ENCODE results near the gene FAM221B.

Gene FAM221B

DNA sequence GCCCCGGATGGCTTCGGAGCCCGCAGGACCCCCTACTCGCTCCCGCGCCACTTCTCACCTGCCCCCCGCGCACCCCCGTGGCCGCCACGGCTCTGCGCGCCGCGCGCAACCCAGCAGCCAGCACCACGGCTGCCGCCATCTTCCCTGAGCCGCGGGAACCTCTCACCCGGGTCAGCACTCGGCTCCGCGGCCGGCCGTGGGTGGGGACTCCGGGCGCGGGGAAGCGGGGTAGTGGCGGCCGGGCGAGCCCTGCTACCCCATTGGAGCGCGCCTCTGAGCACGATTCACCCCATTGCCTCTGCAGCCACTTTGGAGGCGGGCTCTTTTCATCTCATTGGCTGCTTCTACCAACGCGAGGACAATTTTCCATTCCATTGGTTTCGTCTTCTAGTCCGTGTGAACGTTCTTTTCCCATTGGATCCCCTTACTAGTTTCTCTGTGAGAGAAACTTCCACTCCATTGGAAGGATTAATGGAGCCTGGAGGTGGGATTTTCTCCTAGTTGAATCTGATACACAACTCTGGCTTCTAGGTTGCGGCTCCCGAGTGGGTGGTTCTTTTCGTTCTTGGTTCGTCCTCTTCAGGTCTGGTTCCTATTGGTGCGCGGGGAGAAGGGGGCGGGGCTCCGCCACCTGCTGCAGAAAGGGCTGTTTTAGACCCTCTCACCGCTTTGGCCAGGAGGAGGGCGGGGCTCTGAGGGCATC, 13.5 kb downstream of the FAM221B start, which contains the start of gene HINT2:
HINT2 (minus strand) TSS at position 202 of the 703 bp plus-strand sequence; CDS start at position 139, 63 bp downstream.
- FAIRE-seq = peak; percentile 84

DNA sequence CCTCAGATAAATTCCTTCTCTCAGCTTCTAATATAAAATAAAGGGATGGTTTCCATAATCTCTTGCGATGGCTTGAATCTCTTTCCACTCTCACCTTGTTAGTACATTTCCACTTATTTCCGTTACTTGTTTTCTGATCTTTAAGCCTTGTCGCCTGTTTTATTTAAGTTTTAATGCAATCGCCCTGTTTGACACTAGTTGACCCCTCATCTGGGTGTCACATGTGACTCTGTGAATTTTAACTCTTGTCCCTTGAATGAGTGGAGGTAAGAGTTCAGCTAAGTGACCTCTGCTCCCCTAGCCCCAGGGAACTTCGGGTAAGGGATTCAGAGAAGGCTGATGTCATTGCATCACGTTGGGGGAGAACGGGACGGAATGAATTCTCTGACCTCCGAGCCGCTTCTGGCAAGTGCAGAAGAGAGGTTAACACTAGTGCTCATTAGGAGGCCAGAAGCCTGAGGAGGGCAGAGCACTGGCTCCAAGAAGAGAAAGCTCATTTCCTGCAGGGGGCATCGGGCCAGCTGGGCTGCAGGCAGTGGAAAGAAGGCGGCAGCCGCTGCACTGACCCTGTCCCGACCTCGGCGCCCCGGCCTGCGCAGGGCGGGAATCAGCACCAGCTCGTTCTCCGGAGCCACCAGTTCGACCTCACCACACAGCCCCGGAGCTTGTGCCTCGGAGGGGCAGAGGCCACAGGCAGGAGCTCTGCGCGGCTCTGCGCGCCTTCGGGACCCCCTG, 14.3 kb downstream of the FAM221B start:
- FAIRE-seq = no peak

DNA sequence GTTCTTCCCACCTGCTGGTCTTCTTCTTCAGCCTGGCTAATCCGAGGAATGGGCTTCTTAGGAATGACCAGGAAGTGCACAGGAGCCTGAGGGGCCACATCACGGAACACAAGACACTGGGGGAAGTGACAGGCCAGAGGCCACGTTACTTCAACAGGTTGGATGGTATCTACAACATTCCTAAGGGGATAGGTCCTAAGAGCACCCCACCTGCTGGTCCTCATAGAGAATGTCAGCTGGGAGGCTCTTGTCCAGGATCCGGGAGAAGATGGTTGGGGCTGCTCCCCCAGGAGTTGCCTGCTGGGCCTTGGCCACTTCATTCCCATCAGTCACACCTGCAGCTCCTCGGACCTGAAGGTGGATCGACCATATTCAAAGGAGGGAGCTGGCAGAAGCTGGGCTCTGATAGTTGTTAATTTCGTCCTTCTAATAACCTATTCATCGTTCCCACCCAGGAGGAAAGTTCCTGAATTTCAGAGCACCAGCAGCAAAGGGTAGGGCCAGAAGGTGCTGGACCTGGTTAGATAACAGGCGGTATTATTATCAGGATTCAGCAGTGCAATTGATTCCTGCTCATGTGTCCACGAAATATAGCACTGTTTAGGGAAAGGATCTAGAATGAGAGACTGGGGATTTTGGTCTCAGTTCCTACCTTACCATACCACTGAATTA, 15.0 kb downstream of the FAM221B start:
- no peak for FAIRE-seq

DNA sequence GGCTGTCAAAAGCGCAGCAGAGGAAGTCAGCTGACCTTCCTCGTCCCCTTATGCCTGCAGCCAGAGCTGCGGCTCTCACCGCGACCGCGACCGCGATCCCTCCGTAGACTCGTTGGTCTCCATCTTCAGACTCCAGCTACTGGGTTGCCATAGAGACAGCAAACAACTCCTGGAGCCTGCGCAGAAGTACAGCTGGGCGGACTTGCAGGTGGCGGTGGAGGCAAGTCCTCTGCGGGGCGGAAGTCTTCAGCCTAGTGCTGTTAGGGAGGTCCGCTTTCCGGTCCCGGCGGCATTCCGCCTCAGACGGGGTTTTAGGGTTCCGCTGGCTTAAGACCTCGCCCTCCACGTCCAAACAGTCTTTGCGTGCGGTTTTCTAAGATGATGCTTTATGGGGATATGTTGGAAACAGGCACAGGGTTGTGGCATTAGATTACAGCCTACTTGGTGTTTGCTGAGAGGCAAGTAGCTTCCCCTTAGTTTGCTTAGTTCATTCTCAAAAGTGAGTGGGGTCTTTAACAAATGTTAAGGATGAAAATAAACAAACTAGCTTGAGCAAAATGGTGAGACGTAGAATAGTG, 16.4 kb downstream of the FAM221B start, which contains the start of gene SPAG8:
SPAG8 (minus strand) TSS at position 238 of the 578 bp plus-strand sequence; CDS start at position 123, 115 bp downstream.
- FAIRE-seq = peak; percentile 14

DNA sequence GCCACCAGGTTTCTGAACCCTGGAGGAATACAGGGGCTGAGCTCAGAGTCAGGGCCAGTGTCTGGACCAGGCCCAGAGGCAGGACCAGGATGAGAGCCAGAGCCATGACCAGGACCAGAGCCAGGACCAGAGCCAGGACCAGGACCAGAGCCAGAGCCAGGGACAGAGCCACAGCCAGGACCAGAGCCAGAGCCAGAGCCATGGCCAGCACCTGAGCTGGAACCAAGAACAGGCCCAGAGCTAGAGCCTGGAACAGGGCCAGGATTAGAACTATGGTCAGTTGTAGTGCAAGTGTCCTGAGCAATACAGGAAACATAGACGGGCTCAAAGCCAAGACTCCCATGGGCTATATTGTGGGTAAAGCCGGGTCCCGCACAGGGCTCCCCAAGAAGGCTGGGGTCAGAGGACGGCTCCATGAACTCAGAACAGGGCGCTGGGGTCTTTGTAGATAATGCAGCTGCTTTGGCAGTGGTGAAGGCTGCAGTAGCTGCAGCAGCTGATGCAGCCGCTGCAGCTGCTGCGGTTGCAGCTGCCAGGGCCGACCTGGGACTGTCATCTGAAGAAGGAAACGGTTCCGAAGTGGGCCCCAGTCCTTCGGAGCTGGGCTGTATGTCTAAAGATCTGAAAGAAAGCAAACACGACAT, 17.0 kb downstream of the FAM221B start:
- no peak for FAIRE-seq

DNA sequence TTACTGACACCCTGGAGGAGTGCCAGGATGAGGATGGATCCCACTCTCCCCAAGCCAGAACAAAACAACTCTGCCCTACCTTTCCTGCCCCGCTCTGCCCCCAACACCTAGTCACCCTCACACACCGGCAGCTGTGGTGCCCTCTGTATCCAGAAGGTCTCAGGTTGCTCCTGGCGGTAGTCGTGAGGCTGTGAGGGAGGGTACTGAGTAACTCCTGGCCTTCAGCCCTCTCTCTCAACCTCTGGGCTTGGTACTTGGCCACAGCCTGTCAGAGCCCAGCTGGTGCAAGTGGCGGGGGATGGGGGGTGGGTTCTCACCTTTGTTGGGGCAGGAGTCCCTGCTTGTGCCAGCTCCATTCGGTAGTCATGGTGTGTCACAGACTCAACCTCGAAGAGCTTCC, 18.4 kb downstream of the FAM221B start:
- FAIRE-seq = no peak

DNA sequence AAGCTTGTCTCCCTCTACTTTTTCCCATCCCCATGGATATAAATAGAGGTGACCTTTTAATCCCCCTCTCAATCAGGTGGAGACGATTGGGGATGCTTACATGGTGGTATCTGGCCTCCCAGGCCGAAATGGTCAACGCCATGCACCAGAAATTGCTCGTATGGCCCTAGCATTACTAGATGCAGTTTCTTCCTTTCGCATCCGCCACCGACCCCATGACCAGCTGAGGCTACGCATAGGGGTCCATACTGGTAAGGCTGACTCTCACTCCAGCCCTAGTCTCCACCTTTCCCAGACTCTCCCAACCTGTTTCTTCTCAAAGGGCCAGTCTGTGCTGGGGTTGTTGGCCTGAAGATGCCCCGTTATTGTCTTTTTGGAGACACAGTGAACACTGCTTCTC, 20.1 kb downstream of the FAM221B start:
- no peak for FAIRE-seq

DNA sequence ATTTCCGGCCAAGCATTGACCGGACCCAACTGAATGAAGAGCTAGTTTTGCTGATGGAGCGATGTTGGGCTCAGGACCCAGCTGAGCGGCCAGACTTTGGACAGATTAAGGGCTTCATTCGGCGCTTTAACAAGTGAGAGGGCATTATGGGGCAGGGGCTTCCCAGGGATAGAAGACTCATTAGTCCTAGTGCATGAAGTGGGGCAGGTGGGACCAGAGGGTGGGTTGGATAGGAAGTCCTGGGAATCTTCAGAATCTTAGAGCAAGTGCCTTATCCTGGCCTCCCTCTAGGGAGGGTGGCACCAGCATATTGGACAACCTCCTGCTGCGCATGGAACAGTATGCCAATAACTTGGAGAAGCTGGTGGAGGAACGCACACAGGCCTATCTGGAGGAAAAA, 22.4 kb downstream of the FAM221B start:
- no peak for FAIRE-seq

DNA sequence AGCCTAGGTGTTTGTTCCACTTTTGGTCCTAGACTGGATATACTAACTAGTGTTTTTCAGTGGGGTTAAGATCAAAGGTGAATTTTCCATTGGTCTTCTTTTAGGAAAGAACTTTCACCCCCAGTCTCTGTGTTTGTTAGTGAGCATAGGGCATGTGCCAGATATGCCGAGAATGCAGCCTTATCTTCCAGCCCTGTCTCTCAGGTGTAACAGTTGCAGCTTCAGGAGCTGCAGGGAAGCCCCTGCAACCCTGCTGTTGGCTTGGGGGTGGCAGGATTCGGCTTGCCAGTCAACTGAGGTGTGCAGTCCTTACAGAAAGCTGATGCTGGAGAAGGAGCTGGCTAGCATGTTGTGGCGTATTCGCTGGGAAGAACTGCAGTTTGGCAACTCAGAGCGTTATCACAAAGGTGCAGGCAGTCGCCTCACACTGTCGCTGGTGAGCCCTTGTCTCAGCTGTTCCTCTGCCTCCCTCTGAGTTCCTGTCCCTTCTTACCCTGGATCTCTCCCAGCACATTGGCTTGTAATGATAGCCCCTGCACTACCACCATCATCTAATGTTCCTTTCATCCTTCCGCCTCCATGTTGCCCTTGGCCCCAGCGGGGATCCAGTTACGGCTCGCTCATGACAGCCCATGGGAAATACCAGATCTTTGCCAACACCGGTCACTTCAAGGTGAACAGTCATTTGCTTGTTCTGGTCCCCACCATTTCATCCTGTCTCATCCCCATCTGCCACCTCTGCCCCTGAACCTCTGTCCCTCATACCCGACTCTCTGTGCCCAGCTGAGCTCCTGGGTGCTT, 27.0 kb downstream of the FAM221B start:
- FAIRE-seq = no peak

DNA sequence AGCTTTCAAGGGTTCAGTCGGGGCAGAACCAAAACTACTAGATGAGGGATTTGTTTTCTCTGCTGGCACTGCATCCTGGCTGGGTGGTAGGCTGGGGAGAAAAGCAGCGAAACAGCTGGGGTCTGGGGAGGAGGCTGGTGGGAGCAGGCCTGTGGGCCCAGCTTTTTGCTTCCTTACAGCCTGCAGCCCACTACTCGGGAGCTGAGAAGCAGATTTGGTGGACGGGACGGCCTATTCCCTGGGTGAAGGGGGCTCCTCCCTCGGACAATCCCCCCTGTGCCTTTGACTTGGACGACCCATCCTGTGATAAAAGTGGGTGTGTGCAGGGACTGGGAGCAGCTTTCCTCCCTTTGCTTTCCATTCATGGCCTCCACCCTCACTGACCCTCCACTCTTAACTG, 28.0 kb downstream of the FAM221B start:
- no peak for FAIRE-seq

DNA sequence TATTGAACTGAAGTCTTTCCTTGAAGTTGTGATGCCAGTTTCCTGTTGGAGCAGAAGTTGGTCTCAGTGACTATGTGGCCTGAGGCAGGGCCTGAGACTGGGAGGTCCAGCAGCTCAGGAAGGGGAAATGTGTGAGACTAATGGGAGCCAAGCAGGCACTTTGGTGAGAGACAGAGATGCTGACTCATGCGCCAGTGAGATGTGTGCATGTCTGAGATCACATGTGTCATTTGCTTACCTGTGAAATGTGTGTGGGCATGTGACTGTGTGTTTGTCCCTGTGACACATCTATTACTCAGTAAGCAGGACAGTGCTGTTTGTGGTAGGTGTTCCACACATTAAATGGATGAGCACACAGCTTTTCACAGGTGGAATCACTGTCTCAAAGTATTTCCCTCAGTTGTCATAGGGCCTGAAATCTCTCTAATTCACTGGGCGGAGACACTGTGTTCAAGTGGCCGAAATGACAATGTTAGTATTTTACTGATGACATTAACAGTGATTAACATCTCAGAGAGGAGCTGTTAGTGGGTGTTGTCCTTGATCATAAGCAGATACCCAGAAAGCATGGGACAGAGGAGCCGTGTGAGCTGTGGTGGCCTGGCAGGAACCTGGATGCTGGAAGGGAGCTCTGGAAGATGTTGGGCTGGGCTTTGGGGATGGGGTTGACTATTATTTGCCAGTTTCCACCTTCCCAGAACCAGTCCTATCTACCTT, 29.7 kb downstream of the FAM221B start:
- FAIRE-seq = no peak

DNA sequence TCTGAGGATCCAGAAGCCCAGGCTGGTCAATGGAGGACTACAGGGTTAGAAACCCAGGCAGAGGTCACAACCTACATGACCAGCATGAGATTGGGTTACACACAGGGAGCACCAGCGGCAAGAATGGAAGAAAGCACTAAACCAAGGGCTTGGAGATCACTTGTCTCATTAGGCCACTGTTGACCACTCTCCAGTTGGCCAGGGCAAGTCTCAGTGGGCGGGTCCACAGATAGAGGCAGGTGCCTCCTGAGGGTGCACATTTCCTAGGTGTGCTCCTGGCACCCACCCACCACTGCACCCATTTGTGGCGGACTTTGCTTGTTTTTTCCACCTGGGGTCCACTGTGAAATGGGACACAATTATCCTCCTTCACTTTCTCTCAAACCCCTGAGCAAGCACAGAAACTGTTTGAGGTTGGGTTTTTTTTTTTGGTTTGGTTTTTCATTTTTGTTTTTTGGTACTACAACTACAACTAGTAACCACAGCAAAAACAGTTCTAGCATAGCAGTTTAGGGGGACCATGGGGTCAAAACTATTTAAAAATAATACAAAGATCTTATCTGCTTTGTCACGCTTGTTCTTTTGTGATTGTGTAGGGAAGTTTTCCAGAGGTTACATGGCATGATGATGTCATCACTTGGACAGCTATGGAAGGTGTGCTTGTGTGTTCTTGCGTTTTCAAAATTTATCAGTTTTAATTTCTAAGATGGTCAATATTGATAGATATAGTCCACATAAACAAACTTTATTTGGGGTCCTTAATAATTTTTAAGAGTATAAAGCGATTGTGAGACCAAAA, 31.0 kb downstream of the FAM221B start:
- no peak for FAIRE-seq

DNA sequence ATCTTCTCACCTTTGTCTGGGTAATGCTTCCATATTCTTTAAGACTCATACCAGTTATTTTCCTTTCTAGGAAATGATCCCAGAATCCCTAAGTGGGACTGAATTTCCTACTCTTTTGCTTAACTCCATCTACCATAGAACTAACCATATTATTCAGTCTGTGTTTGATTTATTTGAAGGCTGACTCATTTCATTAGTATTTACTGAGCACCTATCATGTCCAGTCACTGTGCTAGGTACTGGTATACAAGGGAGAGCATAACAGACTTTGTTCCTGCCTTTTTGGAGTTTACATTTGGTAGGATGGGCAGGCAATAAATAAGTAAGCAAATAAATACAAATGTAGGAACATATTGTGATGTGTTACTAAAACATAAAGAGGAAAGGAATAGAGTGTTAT, 32.8 kb downstream of the FAM221B start:
- no peak for FAIRE-seq

DNA sequence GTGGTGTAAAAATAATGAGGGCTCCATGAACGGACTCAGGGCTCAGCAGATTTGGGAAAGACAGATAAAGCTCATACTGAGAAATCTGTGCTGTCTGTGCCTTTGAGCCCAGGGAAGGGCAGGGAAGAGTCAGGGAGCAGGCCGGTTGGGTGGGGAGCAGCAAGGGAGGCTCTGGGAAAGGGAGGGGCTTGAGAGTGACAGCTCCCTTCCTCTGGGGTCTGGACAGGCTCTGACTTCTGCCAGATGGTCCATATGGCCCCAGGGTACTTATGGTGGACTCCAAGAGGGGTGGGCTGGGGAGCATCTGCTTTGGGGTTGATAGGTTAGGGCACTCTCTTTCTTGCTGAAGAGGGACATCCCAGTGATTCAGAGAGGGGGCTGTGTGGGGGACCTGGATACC, 35.1 kb downstream of the FAM221B start:
- no peak for FAIRE-seq

DNA sequence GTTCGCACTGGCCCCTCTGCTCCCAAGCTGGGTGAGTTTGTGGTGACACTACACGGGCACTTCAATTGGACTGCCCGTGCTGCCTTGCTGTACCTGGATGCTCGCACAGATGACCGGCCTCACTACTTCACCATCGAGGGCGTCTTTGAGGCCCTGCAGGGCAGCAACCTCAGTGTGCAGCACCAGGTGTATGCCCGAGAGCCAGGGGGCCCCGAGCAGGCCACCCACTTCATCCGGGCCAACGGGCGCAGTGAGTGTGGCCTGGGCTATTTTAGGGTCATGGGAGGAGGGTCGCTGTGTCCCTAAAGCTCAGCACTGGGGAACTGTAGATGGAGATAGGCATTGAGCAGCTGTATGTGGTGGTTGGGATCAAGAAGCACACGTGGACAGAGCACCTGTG, 35.7 kb downstream of the FAM221B start:
- no peak for FAIRE-seq

DNA sequence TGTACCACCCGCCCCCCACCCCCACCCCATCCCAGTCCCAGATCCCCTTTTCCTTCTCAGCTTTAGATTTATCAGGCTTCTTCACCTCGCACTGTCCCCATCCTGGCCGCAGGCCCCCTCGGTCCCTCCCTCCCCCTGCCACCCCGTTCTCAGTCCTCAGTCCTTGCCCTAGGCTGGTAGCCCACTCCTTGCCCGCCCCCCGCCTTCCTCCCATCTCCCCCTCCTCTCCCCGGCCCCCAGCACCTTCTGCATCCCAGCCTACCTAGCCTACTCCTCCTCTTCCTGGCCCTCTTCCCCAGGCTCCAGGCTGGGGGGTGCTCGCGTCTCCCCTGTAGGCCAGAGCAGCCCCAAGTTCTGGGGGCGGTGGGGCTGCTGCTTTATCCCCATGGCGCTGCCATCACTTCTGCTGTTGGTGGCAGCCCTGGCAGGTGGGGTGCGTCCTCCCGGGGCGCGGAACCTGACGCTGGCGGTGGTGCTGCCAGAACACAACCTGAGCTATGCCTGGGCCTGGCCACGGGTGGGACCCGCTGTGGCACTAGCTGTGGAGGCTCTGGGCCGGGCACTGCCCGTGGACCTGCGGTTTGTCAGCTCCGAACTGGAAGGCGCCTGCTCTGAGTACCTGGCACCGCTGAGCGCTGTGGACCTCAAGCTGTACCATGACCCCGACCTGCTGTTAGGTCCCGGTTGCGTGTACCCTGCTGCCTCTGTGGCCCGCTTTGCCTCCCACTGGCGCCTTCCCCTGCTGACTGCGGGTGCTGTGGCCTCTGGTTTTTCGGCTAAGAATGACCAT, 36.3 kb downstream of the FAM221B start:
- FAIRE-seq = no peak

DNA sequence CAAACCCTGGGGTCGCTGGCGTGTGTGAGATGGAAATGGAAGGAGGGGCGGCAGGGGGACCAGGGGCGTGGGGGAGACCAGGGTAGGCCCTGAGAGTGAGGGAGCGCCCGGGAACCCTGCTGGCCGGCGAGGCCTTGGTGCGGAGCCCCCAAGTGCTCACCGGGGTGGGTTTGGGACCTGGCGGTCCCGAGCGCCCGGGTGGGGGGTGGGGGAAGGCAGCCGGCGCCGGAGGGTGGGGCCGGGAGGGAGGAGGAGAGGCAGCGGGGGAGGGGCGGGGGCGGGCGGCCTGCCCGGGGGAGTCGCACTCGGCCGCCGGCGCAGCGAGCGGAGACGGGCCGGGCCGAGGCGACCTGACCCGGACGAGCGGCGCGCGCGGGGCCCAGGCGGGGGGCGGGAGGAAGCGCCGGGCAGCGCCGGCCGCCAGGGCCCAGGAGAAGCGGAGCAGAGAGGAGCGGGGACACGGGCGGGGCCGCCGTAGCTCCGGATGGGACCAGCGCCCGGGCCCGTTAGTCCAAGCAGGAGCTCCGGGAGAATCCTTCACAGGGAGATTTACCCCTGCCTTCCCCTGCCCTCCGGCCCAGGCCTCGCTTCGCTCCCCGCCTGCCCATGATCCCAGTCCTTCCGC, 37.1 kb downstream of the FAM221B start, which contains the start of gene NPR2:
NPR2 (plus strand) TSS at position 295 of the 625 bp plus-strand sequence. CDS start 818 bp downstream, outside the sequence.
- FAIRE-seq = no peak

DNA sequence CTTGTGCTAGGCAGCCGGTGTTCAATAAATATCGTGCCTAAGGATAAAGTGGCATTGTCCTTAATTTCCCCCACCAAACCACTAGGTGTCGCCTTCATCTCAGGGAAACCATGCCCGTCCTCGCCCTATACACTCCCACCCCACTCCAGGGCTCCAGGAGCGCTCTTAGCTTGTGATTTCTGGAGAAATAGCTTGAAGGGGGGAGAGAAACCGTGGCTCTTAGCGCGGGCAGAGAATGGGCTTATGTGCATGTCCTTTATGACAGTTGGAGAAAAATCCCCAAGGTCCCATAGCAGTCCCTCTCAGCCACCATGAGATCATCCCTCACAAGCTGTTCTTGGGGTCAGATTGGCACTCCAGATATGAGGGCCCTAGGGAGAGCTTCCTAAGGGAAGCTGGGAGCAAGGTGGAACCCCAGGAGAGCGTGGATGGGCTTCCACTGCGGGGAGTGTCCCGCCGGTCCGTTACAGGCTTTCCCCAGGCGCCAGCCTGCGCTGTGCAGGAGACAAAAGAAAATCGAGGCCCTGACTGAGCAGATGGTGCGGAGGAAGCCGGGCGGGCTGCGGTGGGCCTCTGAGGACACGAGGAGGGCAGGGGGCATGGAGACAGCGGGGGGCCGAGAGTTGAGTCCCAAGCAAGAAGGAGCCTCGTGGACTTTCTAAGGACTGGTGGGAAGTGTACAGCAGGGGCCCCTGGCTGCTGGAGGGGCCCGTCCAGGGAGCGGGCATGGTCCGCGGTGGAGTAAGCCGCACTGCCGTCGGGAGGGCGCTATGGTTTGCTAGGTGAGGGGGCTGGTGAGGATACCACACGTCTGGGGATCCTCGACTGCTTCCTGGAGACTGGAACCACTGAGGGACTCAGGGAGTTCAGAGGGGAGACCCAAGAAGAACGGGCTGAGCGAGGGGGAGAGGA, 37.9 kb downstream of the FAM221B start:
- no peak for FAIRE-seq

Data from colon (tissue), 2 donors.